Ovary (tissue), 3 donors: ENCODE measurements around the gene EVI2A.

Experiments used
- EP300 ChIP-seq: sonication (generic); formaldehyde crosslinking; IDR thresholded peaks from one replicate; pipeline ENCODE4 v1.6.1; 2017; ENCODE audit warnings: antibody characterized with exemption
- POLR2A ChIP-seq: fragments of 450-650 bp; IDR thresholded peaks from one replicate; pipeline ENCODE4 v1.6.1; 2017; ENCODE audit warnings: antibody characterized with exemption, mild to moderate bottlenecking, moderate library complexity
- TF ChIP-seq, protein P1 (sequence below), 3 donors: fragments of 450-650 bp in 2 of 3; fragments of 200-600 bp in 1 of 3; IDR thresholded peaks; one replicate each; pipeline versions ENCODE4 v1.5.1 to v1.8.0; 2016 to 2022; ENCODE audit warnings: antibody characterized with exemption in 3 of 3, mild to moderate bottlenecking in 1 of 3
- donor health status: DM: no; HTN: no; CAD: no.

DNA sequence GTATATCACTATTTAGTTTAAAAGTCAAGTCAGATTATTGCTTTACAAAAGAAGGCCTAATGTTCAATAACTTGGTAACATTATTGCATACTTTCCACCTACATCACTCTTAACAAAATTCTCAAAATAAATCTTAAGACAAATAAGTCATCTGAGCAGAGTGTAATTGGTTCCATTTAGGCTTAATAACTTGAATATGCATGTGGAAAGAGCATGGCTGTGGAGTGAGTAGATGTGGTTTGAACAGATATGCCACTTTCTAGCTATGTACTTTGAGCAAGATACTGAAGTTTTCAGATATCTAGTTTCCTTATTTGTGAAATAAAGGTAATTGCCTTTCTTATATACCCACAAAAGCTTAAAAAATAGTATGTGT, 6.7 kb upstream of the EVI2A start:
- TF ChIP-seq, protein P1, sequence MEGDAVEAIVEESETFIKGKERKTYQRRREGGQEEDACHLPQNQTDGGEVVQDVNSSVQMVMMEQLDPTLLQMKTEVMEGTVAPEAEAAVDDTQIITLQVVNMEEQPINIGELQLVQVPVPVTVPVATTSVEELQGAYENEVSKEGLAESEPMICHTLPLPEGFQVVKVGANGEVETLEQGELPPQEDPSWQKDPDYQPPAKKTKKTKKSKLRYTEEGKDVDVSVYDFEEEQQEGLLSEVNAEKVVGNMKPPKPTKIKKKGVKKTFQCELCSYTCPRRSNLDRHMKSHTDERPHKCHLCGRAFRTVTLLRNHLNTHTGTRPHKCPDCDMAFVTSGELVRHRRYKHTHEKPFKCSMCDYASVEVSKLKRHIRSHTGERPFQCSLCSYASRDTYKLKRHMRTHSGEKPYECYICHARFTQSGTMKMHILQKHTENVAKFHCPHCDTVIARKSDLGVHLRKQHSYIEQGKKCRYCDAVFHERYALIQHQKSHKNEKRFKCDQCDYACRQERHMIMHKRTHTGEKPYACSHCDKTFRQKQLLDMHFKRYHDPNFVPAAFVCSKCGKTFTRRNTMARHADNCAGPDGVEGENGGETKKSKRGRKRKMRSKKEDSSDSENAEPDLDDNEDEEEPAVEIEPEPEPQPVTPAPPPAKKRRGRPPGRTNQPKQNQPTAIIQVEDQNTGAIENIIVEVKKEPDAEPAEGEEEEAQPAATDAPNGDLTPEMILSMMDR (IDR thresholded peaks at IDR 0.05) = no peak
- TF ChIP-seq EP300 = no peak
- no peak for TF ChIP-seq POLR2A
